Activated CD8-positive, alpha-beta memory T cell treated with anti-CD3 and anti-CD28 coated beads, Interleukin-2, amount 10 ng/mL, durations not matched to agents 7 days and 5 days (primary cell): ENCODE data around the gene AIG1. TPM values are rescaled to one million over a fixed set of nuclear protein-coding genes. Genes with fewer than 3 reads are reported as not detected.

Experiments
- ATAC-seq: fragments of 150-1000 bp; cut with Tn5 transposase; one replicate; pipeline ENCODE4 v1.10.0; 2021; ENCODE audit warnings: moderate library complexity
- CTCF ChIA-PET: fragments of 350-600 bp; sonication (Branson Sonifier 250); formaldehyde crosslinking; loops from one replicate; lab custom pipeline; 2021; ENCODE audit warnings: antibody characterized with exemption; lab: Charles Lee
- DNase-seq: peaks from one replicate; pipeline ENCODE4 v3.0.0-alpha.2; 2020
- H3K27ac Mint-ChIP-seq: one replicate; pipeline ENCODE4 v1.8.0; 2021; ENCODE audit warnings: mild to moderate bottlenecking, mixed read lengths
- H3K27me3 Mint-ChIP-seq: one replicate; pipeline ENCODE4 v1.8.0; 2021; ENCODE audit warnings: mixed read lengths
- H3K36me3 Mint-ChIP-seq: one replicate; pipeline ENCODE4 v1.8.0; 2021; ENCODE audit warnings: mild to moderate bottlenecking, mixed read lengths
- H3K4me1 Mint-ChIP-seq: one replicate; pipeline ENCODE4 v1.8.0; 2021; ENCODE audit warnings: mixed read lengths
- H3K4me3 Mint-ChIP-seq: one replicate; pipeline ENCODE4 v1.8.0; 2021; ENCODE audit warnings: mild to moderate bottlenecking, moderate library complexity, mixed read lengths
- H3K9me3 Mint-ChIP-seq: one replicate; pipeline ENCODE4 v1.8.0; 2022; ENCODE audit warnings: low read depth, mixed read lengths
- total RNA-seq, 2 experiments: library from RNA; stranded (reverse); gene quantifications; one replicate each; pipeline ENCODE4 v1.2.3, GENCODE V29; 2021

AIG1 gene
- total RNA-seq, 2 experiments from 2014 or later, result 8.8 to 9.2 TPM

DNA sequence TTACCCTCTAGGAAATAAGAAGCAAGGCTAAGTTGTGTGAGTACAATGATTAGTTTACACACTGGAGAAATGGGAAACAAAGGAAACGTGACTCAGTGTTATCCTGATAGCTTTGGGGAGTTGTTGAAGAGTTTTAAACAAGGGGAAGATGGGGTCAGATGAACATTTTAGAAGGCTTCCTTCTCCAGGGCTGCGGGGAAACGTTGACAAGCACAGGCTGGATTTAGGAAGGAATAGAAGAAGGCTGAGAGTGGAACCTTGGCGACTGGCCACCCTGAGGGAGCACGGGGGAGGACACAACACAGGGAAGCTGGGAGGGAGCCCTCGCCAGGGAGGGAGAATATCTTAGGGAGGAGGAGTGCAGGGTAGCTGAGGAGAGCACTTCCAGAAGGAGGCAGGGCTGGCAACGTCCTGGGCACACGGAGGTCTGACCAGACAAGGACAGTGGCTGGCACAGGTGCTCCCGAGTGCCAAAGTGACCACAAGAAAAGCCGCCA, 134.7 kb downstream of the AIG1 start:
- Mint-ChIP-seq H3K27ac (no peak overlapping the region), H3K27me3 (no peaks in the 10 kb centered on the region), H3K9me3 (no peaks in the 10 kb centered on the region), H3K4me1 (no peaks in the 10 kb centered on the region), H3K36me3 (no peaks in the 10 kb centered on the region), H3K4me3 (no peak overlapping the region)
- ATAC-seq (no peak), DNase-seq (no peak)
- CTCF ChIA-PET, result no interaction called here

DNA sequence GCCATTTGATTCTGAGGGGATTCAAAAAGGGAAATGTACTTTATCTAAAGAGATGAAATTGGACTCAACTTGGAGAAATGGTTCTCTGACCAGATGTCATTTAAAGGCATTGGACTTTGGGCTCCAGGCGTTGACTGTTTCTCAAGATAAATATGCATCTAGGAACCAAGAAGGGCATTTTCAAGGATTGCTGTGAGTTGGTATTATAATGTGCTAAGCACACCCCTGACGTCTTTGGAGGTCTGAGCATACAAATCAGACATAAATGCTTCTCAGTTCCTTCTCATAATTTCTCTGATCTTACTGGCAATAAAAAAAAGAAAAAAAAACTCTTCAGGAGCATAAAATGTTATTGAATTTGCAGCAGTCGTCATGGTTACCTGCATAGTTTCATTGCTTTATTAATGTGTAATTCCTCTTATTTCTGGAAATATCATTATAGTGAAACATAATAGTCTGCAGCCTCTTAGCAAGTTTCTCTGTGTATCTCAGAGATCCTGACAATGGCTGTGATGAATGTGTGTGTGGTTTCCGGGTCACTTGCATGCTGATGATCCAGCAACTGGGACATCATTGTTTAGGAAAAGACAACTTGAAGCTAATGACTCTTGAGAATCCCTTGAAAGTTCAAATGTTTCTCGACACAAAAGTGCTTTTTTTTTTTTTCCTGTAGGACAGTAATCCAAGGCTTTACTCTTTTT, 136.0 kb downstream of the AIG1 start:
- Mint-ChIP-seq H3K4me3 (no peak overlapping the region), H3K4me1 (no peaks in the 10 kb centered on the region), H3K27ac (no peak overlapping the region), H3K9me3 (no peaks in the 10 kb centered on the region), H3K27me3 (no peaks in the 10 kb centered on the region), H3K36me3 (no peaks in the 10 kb centered on the region)
- no peak for DNase-seq
- CTCF ChIA-PET, result no interaction called here
- no peak for ATAC-seq

- ATAC-seq (no peak), DNase-seq (no peak)
- Mint-ChIP-seq H3K9me3 (no peaks in the 10 kb centered on the region), H3K4me3 (no peak overlapping the region), H3K27me3 (no peaks in the 10 kb centered on the region), H3K36me3 (no peaks in the 10 kb centered on the region), H3K4me1 (no peaks in the 10 kb centered on the region), H3K27ac (no peak overlapping the region)
- CTCF ChIA-PET, result no interaction called here
These were observed 136.7 kb downstream of the AIG1 start for GRCh38 chr6:143197377-143197776.

DNA sequence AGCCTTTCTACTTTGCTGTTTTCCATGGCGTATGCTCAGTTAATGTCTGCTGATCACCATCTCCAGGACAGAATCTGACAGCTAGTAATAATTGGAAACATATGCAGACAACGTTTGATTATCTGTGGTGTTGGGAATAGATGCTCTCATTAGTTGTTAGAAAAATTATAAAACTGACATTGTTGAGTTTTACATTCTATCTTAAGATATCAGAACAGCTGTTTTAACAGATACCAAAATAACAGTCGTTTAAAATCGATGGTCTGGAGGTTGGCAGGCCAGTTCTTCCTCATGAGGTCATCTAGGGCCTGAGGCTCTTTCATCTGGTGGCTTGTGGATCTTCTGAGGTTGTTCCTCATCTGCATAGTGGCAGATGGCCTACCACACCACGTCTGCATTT, 137.6 kb downstream of the AIG1 start:
- Mint-ChIP-seq H3K36me3 (no peaks in the 10 kb centered on the region), H3K4me3 (no peak overlapping the region), H3K4me1 (no peaks in the 10 kb centered on the region), H3K27ac (no peak overlapping the region), H3K9me3 (no peaks in the 10 kb centered on the region), H3K27me3 (no peaks in the 10 kb centered on the region)
- no peak for ATAC-seq
- CTCF ChIA-PET, result no interaction called here
- DNase-seq, result no peak

DNA sequence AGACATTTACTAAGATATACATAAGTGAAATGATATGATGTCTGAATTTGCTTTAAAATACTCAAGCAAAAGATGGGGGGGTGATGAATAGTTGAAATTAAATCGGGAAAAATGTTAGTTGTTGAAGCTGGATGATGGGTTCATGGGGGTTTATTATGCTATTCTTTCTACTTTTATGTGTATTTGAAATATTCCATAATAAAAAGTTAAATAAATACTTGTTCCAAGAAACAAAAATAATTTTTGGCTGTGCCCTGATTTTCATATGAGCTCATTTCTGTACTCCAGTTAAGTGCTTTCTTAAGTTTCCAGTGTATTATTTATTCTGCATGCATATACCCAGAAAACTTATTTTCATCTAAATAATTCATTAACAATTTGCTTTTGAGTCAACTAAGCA, 138.6 kb downstream of the AIG1 start:
- Mint-ChIP-seq H3K27ac (no peak overlapping the region), H3K36me3 (peaks cover 2% of the 10 kb centered on the region), H3K9me3 (peaks cover 4% of the 10 kb centered on the region), H3K4me1 (no peaks in the 10 kb centered on the region), H3K4me3 (no peak overlapping the region), H3K27me3 (no peaks in the 10 kb centered on the region)
- ATAC-seq, result no peak
- no peak for DNase-seq
- CTCF ChIA-PET, result no interaction called here

DNA sequence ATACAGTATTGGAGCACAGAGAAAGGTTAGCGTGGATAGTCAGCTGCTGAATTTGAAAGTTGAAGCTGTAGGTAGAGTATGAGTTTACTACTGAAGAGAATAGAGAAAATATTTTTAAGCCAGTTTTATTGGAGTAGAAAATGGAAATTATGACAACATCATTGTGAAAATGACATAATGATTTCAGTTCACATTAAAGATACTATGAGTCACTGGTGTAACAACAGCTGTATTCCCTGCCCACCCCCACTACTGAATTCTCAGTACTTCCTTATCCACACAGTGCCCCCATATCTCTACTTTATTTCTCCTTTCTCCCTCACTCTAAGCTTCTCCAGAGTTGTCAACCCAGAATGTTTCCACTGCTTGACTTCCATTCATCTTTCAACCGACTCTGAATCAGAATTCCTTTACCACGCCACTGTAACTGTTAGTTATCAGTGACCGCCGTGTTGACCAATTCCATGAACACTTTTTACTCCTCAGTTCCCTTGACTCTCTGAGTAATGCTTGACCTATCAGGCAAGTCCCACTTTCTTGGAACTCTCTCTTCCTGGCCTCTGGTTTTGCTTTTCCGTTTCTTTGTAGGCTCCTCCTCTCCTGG, 139.6 kb downstream of the AIG1 start:
- Mint-ChIP-seq H3K4me3 (no peak overlapping the region), H3K36me3 (peaks cover 2% of the 10 kb centered on the region), H3K27me3 (no peaks in the 10 kb centered on the region), H3K9me3 (peaks cover 4% of the 10 kb centered on the region), H3K27ac (no peak overlapping the region), H3K4me1 (no peaks in the 10 kb centered on the region)
- ATAC-seq (no peak), DNase-seq (no peak)
- CTCF ChIA-PET, result no interaction called here

DNA sequence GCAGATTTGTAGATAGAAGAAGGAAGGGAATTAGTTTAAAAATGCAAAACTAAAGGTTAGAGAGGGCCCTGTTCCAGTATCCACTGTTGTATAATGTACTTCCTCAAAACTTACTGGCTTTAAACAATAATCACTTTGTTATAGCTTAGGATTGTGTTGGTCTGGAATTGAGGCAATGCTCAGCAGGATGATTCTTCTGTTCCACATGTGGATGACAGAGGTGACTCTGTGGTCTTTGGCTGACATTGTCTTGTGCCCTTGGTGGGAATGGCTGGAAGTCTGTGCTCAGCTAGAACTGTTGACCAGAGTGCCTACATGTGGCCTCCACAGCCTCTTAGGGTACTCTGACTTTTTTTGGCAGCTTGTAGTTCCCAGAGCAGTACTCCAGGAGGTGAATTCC, 143.4 kb downstream of the AIG1 start:
- no peaks in the 10 kb centered on the region for H3K27me3 Mint-ChIP-seq
- H3K36me3 Mint-ChIP-seq, result peaks cover 2% of the 10 kb centered on the region
- no peaks in the 10 kb centered on the region for H3K4me1 Mint-ChIP-seq
- H3K9me3 Mint-ChIP-seq, result peaks cover 4% of the 10 kb centered on the region
- H3K4me3 Mint-ChIP-seq, result no peak overlapping the region
- H3K27ac Mint-ChIP-seq, result no peak overlapping the region
- CTCF ChIA-PET, result no interaction called here
- no peak for ATAC-seq
- DNase-seq, result no peak

DNA sequence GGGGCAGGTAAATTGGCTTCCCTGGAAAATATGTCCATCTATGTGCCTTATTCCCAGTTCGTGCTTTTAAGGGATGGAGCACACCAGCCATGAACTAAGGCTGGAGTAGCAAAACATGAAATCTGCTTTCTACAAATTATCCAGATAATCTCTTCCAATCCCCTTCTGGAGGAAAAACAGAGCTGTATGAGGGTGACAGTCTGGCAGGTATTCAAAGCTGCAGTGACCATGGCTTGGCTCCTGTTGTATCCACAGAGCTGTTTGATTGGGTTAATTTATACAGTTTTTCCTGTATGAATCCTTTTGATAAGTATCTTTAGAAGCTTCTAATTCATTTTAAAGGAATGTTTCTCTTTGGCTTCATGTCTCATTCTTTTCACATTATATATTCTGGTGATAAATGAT, 144.4 kb downstream of the AIG1 start:
- CTCF ChIA-PET, result no interaction called here
- no peak overlapping the region for H3K27ac Mint-ChIP-seq

GRCh38 chr6:143205585-143205984, 144.9 kb downstream of the AIG1 start:
- Mint-ChIP-seq H3K9me3 (peaks cover 6% of the 10 kb centered on the region), H3K4me3 (no peak overlapping the region), H3K27me3 (no peaks in the 10 kb centered on the region), H3K27ac (no peak overlapping the region), H3K4me1 (no peaks in the 10 kb centered on the region), H3K36me3 (peaks cover 2% of the 10 kb centered on the region)
- no peak for ATAC-seq
- CTCF ChIA-PET, result no interaction called here
- DNase-seq, result no peak

More for the DNA sequence above, 144.4 kb downstream of the AIG1 start:
- Mint-ChIP-seq H3K4me3 (no peak overlapping the region), H3K9me3 (peaks cover 6% of the 10 kb centered on the region), H3K27me3 (no peaks in the 10 kb centered on the region), H3K36me3 (peaks cover 2% of the 10 kb centered on the region), H3K4me1 (no peaks in the 10 kb centered on the region)
- DNase-seq, result no peak
- ATAC-seq, result no peak

- CTCF ChIA-PET, result no interaction called here
- peaks cover 6% of the 10 kb centered on the region for H3K9me3 Mint-ChIP-seq
- peaks cover 2% of the 10 kb centered on the region for H3K36me3 Mint-ChIP-seq
- H3K4me1 Mint-ChIP-seq, result no peaks in the 10 kb centered on the region
- no peak overlapping the region for H3K27ac Mint-ChIP-seq
- no peak overlapping the region for H3K4me3 Mint-ChIP-seq
- no peaks in the 10 kb centered on the region for H3K27me3 Mint-ChIP-seq
- DNase-seq, result no peak
- no peak for ATAC-seq
These were observed 145.3 kb downstream of the AIG1 start for GRCh38 chr6:143205991-143206390.

- peaks cover 6% of the 10 kb centered on the region for H3K9me3 Mint-ChIP-seq
- H3K27ac Mint-ChIP-seq, result no peak overlapping the region
- peaks cover 2% of the 10 kb centered on the region for H3K36me3 Mint-ChIP-seq
- CTCF ChIA-PET, result no interaction called here
- no peak overlapping the region for H3K4me3 Mint-ChIP-seq
- no peaks in the 10 kb centered on the region for H3K27me3 Mint-ChIP-seq
- no peaks in the 10 kb centered on the region for H3K4me1 Mint-ChIP-seq
- no peak for ATAC-seq
- DNase-seq, result no peak
These were observed 145.9 kb downstream of the AIG1 start for GRCh38 chr6:143206550-143206949.

- peaks cover 2% of the 10 kb centered on the region for H3K9me3 Mint-ChIP-seq
These were observed 149.7 kb downstream of the AIG1 start for GRCh38 chr6:143210420-143210819.

GRCh38 chr6:143213859-143214376, 153.2 kb downstream of the AIG1 start:
- no peaks in the 10 kb centered on the region for H3K27me3 Mint-ChIP-seq
- no peak for DNase-seq
- CTCF ChIA-PET, result no interaction called here
- peaks cover 2% of the 10 kb centered on the region for H3K9me3 Mint-ChIP-seq
- H3K4me1 Mint-ChIP-seq, result no peaks in the 10 kb centered on the region
- no peak overlapping the region for H3K27ac Mint-ChIP-seq
- H3K36me3 Mint-ChIP-seq, result no peaks in the 10 kb centered on the region
- ATAC-seq, result no peak
- no peak overlapping the region for H3K4me3 Mint-ChIP-seq

More at GRCh38 chr6:143210420-143210819, 149.7 kb downstream of the AIG1 start:
- Mint-ChIP-seq H3K4me3 (no peak overlapping the region), H3K36me3 (no peaks in the 10 kb centered on the region), H3K27ac (no peak overlapping the region), H3K27me3 (no peaks in the 10 kb centered on the region), H3K4me1 (no peaks in the 10 kb centered on the region)
- CTCF ChIA-PET, result no interaction called here
- ATAC-seq, result no peak
- DNase-seq, result no peak

- H3K4me1 Mint-ChIP-seq, result no peaks in the 10 kb centered on the region
- no peak overlapping the region for H3K4me3 Mint-ChIP-seq
- DNase-seq (no peak), ATAC-seq (no peak)
- no peaks in the 10 kb centered on the region for H3K36me3 Mint-ChIP-seq
- no peak overlapping the region for H3K27ac Mint-ChIP-seq
- CTCF ChIA-PET, result no interaction called here
- H3K27me3 Mint-ChIP-seq, result no peaks in the 10 kb centered on the region
- no peaks in the 10 kb centered on the region for H3K9me3 Mint-ChIP-seq
These were observed 154.7 kb downstream of the AIG1 start for GRCh38 chr6:143215363-143215762.
